ENCODE measurements around the gene PDIA6.

- TF ChIP-seq CTCF (conservative IDR thresholded peaks at IDR 0.05 in 1 of 2, IDR thresholded peaks at IDR 0.05 in 1 of 2; ENCODE audit: low read depth in 1 of 2, low read length in 2 of 2) (no peak), EZH2 (IDR thresholded peaks at IDR 0.05; ENCODE audit: low read length, missing control alignments) (no peak)
These were observed 9.9 kb downstream of the PDIA6 start for GRCh38 chr2:10802657-10803056.

Data from fibroblast of lung (primary cell).